ENCODE data around the gene ATAD2B.
"Not testable (repeated sequence)": the region's sequence is repeated elsewhere in the genome, so short reads cannot be mapped to it uniquely, and the experiment has no call there.

The ATAD2B gene

DNA sequence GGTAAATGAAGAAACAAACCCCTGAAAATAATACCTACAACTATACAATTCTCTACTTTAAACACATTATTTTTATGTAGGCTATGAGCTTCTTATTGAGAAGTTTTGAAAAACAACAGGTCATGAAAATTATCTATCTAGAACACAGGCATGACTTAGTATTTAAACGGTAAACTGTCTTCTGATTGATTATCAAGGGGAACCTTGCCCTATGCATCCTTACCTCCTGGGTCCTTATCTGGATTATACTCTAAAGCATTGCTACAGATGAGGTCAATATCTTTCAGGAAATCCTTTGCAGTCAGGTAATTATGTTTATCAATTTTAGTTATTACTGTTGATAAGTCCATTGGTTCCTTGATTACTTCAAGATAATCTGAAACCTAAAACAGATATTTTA, 144.3 kb downstream of the ATAD2B start:
- FAIRE-seq = no peak

DNA sequence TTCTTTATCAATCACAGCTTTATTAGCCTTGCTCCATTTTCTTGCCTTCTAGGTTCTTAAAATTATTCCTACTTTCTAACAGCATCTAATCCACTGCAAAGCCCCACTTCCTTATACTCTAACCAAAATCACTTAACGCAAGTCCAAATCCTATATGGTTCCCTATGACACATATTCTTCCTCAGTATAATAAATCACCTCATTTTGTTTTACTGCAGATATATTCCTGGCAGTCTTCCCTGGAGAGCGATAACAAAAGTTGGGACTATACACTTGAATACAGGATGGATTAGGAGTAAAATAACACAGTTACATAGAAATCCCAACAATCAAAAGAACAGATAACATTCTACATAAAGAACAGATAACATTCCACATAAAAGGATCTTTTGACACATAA, 144.8 kb downstream of the ATAD2B start:
- no peak for FAIRE-seq

DNA sequence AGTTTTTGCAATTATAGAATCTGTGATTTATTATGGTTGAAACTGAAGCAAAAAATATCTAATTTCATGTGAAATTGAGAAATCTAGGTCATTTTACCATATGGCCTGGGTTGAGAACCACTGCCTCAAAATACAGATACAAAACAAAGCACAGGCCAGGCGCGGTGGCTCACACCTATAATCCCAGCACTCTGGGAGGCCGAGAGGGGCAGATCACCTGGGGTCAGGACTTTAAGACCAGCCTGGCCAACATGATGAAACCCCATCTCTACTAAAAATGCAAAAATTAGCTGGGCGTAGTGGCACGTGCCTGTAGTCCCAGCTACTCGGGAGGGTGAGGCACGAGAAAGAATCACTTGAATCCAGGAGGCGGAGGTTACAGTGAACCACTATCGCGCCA, 146.5 kb downstream of the ATAD2B start:
- not testable (repeated sequence) for FAIRE-seq

DNA sequence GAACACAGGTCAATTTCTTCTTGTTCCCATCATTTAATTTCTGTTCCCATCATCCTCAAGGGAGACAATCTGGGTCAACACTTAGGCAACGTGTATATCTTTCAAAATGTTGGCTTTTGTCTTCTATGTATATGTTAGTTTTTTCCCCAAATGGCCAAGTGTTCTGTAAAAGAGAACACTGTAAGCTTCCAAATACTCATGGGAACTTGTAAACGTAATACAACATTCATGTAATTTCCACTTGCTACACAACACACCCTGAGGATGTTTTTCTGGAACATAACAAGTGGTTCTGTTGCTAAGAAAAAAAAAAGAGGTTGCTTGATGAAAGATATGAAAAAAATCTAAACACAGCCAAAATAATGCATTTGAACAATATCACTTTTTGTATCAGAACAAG, 149.1 kb downstream of the ATAD2B start:
- FAIRE-seq = no peak

DNA sequence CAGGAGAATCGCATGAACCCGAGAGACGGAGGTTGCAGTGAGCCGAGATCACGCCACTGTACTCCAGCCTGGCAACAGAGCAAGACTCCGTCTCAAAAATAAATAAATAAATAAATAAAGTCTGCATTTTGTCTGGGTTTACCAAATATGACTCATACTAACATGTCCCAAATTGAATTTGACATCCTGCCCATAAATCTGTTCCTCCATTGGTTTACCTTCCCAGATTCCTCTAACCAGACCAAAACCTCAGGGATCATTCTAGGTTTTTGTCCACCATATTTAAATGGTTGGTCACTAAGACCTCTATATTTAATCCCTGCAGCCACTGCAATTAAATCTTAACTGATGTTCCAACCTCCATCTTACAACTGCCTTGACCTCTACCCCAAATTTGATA, 150.9 kb downstream of the ATAD2B start:
- no peak for FAIRE-seq

DNA sequence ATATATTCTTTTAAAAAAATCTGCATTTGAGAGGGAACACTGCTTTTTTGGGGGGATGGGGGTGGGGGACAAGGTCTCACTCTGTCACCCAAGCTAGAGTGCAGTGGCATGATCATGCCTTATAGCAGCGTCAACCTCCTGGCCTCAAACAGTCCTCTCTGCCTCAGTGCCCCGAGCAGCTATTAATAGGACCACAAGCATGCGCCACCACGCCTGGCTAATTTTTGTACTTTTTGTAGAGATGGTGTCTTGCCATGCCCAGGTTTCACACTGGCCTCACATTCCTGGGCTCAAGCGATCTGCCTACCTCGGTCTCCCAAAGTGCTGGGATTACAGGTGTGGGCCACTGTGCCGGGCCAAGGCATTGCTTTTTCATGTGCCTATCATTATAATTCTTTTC, 154.2 kb downstream of the ATAD2B start:
- no peak for FAIRE-seq

DNA sequence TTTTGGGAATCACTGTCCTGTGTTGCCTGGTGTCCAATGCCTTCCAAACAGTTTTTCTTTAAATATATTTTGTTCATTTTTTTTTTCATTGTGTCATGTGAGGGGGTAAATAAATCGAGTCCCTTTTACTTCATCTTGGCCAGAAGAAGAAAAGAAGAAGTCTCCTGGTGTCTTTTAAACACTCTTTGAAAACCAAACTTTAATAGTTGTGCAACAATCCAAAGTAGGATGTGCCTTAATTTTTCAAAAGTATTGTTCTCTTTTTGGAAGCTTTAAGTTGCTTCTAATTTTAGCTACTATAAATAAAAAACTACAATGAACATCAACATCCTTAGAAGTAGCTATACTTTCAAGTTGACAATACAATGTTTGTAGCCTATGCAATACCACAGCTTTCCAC, 154.9 kb downstream of the ATAD2B start:
- no peak for FAIRE-seq

DNA sequence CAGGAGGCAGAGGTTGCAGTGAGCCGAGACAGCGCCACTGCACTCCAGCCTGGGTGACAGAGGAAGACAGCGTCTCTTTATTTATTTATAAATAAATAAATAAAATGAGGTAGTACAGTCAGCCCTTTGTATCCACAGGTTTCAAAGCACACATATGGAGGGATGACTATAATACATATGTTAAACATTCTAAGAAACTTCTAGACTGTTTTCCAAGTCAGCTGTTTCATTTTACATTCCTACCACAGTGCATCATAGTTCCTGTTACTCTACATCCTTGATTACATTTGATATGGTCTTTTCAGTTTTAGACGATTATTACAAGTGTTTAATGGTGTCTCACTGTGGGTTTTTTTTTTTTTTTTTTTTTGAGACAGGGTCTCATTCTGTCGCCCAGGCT, 157.6 kb downstream of the ATAD2B start:
- FAIRE-seq = no peak

DNA sequence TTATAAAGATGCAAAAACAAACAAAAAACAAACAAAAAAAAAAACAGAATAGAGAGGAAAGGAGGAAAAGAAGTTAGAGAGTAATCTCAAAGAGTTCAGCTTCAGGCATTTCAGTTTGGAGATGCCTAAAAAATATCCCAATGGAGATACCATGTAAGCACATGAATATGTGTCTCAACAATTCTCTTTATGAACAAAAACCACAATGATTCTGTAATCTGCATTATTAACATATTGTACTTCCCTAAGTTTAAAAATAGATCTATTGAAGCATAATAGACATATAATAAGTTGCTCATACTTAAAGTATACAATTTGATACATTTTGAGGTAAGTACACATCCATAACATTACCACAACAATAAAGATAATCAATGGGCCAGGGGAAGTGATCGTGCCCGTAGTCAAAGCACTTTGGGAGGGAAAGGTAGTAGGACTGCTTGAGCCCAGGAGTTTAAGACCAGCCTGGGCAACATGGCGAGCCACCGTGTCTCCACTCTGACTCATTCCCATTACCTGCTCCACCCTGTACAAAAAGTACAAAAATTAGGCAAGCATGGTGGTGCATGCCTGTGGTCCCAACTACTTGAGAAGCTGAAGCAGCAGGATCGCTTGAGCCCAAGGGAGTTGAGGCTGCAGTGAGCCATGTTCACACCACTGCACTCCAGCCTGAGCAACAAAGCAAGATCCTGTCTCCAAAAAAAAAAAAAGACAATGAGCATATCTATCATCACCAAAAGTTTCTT, 158.9 kb downstream of the ATAD2B start:
- no peak for FAIRE-seq

DNA sequence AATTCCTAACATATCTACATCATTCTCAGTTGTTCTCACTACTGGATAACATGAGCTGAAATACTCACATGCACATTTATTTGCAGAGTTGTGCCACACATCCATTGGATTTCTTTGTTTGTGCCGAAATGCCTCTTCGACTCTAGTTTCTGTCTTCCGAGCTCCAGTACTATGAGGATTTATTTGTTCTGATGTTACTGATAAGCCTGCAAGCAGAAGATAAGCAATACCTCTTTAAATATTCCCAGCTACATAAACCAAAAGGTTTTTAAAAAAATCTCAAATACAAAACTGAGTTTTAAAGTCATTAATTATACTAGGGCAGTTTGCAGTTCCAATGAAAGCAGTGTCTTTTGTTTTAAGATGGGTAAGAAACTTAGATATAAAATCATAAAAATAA, 164.8 kb downstream of the ATAD2B start:
- no peak for FAIRE-seq

DNA sequence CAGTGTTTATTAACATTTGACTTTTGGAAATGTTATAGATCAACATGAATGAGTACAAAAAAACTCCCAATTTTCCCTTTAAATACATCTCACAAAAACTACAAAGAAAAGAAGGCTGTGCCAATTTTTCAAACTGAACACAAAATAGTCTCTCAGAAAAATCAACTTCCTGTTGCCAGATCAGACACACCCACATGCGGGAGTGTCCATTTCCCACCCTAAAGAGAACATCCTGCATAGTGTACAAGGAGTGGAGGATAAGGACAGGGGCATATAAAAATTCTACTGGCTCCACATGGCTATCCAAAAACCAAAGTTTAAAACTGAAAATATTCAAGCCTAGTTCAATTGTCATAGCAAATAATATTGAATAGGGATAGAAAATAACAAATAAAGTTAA, 165.3 kb downstream of the ATAD2B start:
- no peak for FAIRE-seq

DNA sequence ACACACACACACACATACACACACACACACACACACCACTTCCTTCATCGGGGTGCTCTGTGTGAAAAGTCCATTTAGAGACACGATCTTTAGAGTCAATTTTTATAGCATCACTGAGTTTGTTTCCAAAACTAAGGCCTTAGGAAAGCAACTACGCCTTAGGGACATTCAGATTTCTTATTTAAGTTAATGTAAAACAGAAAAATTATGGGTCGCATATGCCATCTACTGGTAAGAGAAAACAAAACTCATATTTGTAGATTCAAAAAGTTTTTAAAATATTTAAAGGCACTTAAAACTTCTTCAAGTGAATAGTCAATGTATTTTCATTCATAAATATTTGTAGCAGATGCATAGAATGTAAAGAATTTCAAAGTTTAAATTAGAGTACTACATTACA, 166.2 kb downstream of the ATAD2B start:
- peak; percentile 91 for FAIRE-seq

DNA sequence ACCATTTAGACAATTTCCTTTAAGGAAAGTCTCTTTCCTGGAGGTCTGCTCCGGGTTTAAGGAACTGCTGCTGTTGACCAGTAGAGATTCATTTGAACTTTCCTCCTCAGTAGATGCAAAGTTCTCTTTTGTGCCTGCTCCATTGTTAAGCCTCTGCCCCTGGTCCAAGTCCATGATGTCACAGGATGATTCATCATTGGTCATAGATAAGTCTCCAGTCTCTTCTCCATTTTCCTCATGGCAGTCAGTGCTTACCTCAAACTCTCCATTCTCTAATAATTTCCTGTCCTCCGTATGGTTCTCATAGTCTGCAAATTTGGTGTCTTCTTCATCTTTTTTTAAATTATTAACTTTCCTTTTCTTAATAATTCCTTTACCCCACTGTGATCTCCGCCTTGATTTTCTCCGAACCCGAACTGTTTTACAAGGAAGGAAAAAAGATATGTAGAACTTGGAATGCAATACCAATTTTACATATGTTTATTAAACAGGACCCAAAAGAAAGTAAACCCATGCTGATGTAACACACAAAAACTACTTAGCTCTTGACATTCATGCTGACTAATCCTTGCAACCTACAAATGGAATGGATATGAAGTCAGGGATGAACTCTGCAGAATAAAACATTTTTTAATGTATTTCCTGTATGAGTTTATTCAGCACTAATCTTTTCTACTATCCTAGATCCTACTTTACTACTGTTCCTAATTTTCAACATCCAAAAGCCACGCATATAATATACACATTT, 169.1 kb downstream of the ATAD2B start:
- FAIRE-seq = no peak

DNA sequence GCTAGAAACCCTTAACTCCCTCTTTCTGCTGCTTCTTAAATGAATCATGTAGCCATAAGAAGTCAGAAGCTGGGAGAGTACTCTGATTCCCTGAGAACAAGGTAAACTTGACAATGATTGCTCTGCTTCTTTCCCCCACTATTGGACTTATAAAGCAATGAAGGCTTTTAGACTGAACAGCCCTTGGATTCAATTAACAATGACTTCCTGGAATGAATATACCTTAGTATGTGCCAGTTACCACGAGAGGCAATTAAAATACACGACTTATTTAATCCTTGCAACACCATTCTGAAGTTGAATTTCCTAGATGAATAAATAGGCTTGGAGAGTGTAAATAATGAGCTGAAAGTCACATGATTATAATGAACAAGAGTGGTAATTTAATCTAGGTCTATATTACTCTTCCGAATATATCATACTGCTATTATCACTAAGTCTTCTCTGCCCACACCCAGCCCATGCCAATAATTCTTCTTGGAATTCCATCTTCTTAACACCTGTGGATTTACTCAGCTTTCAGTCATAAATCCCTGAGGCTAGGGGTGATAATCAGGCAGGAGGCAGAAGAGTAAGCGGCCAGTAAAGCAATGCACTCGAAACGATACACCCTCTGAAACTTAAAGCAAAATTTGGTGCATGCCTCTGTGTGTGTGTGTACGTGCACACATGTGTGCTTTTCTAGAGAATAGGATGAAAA, 170.2 kb downstream of the ATAD2B start:
- FAIRE-seq = no peak

DNA sequence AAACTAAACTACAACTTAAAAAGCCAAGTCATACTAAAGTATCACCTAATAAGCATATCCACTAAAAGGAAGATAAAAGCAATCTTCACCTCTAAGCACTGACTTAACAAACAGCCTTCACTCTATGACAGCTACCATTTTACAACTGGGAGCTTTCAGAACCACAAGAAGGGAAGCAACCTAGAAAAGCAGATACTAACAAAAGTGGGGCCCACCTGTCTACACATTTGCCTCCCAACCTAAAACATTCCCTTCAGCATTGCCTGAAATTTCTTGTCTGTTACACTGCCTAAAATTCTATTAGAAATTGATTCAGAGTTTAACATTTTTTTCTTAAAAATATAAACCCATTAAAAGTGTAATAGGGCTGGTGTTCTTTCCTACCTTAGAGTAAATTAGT, 172.0 kb downstream of the ATAD2B start:
- no peak for FAIRE-seq

DNA sequence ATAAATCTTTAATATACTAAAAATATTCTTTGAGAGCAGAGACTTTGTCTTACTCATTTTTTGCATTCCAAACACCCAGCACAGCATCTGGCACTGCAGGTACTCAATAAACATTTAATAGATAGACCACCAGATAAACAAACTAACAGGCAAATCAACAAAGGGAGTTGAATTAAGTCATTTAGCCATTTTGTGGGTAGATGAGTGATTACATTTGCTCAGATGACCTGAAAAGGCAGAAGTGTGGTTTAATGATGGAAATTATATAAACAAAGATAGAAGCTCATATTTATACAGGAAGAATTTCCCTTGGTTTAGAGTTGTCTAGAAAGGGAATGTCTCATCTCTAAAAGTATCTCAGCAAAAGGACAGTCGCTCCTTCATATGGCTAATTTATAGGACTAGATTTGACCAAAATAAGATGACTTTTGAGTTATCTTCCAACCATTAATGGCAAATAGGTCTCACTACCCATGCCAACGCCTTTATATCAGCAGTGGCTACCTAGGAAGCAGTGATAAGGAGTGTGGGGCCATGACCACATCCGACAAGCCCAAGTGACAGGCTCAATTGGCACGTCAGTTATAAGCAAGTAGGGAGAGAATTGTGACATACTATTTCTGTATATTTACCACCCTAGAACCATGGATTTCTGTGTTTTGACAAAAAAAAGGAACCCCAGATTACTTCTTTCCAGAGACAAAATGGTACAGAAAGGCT, 173.5 kb downstream of the ATAD2B start:
- FAIRE-seq = no peak

DNA sequence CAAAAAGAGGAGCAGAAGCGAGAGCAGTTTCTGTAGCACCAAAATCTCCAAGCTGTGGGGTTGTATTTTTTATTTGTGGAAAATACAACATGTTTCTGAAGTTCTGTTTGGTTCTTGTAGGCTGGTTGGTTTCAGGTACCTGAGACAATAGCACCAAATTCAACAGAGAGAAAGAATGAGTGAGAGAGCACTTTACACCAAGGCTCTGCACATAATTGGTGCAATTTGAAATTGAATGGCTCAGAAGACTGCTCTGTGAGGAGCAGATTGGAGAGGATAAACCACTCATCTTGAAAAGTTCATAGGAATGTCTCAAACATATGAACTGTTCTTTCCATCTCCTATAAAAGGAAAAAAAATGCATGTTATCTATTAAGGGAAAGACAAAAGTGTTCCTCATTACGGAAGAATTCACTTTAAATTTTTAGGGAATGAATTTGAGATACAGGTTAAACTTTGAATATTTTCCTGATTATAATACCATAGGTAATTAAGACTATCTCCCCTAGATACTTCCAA, 175.1 kb downstream of the ATAD2B start:
- FAIRE-seq = no peak

DNA sequence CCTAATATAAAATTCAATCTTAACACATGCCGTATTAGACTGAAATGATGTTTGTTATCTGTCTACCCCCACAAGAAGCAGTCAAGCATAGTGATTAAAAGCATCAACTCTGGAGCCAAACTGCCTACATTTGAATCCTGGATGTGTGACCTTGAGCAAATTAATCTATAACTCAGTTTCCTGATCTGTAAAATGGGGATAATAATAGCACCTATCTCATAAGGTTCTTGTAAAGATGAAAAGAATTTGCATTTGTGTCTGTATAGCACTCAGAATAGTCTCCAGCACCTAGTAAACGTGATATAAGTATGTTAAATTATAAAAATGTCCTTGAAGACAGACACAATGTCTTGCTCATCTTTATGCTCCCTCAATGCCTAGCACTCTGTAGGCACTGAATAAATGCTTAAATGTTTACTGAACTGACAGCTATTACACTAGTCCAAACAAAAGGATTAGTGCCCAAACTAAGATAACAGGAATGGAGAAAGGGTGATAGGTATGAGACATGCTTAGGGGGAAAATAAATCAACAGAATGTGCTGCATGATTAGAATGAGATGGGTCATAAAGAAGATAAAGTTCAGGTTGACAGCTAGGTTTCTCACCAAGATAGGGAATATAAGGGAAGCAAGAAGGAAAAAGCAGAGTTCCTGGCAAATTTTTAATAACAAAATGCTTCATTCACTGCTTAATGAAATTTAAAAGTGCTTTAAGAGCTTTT, 180.6 kb downstream of the ATAD2B start:
- FAIRE-seq = no peak

DNA sequence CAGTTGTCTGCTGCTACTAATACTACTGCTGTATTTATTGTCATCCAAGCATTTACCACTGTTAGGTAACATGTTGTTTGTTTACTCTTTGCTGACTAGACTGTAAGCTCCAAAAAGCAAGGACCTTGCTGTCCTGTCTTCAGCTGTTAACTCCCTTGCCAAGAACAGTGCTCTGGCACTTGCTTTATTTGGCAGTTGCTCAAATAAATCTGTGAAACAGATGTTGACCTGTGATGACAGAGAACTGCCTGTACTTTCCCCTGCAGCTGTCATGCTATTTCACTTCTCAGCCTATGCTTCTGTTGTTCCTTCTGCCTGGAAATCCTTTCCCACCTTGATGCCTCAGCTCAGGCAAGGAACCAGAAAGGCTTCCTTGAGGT, 181.2 kb downstream of the ATAD2B start:
- no peak for FAIRE-seq

DNA sequence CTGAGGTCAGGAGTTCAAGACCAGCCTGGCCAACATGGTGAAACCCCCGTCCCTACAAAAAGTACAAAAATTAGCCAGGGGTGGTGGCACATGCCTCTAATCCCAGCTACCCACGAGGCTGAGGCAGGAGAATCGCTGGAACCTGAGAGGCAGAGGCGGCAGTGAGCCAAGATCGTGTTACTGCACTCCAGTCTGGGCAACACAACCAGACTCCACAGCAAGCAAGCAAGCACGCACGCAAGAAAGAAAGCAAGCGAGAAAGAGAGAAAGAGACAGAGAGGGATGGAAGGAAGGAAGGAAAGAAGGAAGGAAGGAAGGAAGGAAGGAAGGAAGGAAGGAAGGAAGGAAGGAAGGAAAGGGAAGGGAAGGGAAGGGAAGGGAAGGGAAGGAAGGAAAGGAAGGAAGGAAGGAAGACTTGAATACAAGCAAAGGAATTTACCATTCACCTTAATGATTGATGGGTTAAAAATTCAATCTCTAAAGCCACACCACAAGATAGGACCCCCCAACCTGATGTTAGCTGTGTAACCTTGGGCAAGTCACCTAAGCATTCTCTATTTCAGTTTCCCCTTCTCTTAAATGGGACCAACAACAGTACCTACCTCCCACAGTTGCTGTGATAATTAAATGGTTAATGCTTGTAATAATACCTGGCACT, 181.7 kb downstream of the ATAD2B start:
- no peak for FAIRE-seq

DNA sequence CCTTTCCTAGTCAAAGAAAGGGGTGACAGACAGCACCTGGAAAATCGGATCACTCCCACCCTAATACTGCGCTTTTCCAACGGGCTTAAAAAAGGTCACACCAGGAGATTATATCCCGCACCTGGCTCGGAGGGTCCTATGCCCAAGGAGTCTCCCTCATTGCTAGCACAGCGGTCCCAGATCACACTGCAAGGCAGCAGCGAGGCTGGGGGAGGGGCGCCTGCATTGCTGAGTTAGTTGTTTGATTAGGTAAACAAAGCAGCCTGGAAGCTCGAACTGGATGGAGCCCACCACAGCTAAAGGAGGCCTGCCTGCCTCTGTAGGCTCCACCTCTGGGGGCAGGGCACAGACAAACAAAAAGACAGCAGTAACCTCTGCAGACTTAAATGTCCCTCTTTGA, 190.1 kb downstream of the ATAD2B start:
- FAIRE-seq = not testable (repeated sequence)

DNA sequence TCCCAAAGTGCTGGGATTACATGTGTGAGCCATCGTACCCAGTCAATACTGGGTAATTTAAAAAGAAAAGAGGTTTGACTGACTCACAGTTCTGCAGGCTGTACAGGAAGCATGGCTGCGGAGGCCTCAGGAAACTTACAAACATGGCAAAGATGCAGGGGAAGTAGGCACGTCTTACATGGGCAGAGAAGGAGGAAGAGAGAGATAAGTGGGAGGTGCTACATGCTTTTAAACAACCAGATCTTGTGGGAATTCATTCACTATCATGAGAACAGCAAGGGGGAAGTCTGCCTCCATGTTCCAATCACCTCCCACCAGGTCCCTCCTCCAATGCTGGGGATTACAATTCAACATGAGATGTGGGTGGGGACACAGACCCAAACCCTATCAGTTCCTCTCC, 192.5 kb downstream of the ATAD2B start:
- FAIRE-seq = no peak
